Ramos (cell line): Measurements from ENCODE around the gene INHBB.
"Not testable (repeated sequence)": the region's sequence is repeated elsewhere in the genome, so short reads cannot be mapped to it uniquely, and the experiment has no call there.

Experiments
- in situ Hi-C: fragments of 300-500 bp; cut with MboI; formaldehyde crosslinking; loops from one replicate; pipeline ENCODE4 v1.14.3; 2022; ENCODE audit warnings: low sequenced_read_pairs; ENCODE audit not compliant: unreplicated experiment

Gene INHBB

GRCh38 chr2:120376101-120376500 lies 30.2 kb downstream of the INHBB start:
- in situ Hi-C loops, result no loop called here

GRCh38 chr2:120376679-120377640 lies 31.0 kb downstream of the INHBB start:
- in situ Hi-C loops, result no loop called here

GRCh38 chr2:120378605-120379004 lies 32.7 kb downstream of the INHBB start:
- in situ Hi-C loops, result no loop called here

GRCh38 chr2:120379916-120380893 lies 34.3 kb downstream of the INHBB start:
- in situ Hi-C loops, result no loop called here

- in situ Hi-C loops, result no loop called here
Measured at GRCh38 chr2:120381192-120381591, 35.3 kb downstream of the INHBB start.

- in situ Hi-C loops, result no loop called here
Measured at GRCh38 chr2:120381661-120382060, 35.7 kb downstream of the INHBB start.

GRCh38 chr2:120382541-120383144 lies 36.7 kb downstream of the INHBB start:
- in situ Hi-C loops, result no loop called here

- in situ Hi-C loops, result no loop called here
Measured at GRCh38 chr2:120383191-120383590, 37.3 kb downstream of the INHBB start.

GRCh38 chr2:120383631-120384340 lies 37.9 kb downstream of the INHBB start:
- in situ Hi-C loops, result no loop called here

GRCh38 chr2:120384486-120385354 lies 38.8 kb downstream of the INHBB start:
- in situ Hi-C loops, result no loop called here

- in situ Hi-C loops, result no loop called here
Measured at GRCh38 chr2:120385355-120386127, 39.6 kb downstream of the INHBB start.

GRCh38 chr2:120388222-120389035 lies 42.5 kb downstream of the INHBB start:
- in situ Hi-C loops, result no loop called here

- in situ Hi-C loops, result no loop called here
Measured at GRCh38 chr2:120389036-120389391, 43.1 kb downstream of the INHBB start.

- in situ Hi-C loops, result no loop called here
Measured at GRCh38 chr2:120390381-120391055, 44.6 kb downstream of the INHBB start.

GRCh38 chr2:120391382-120391781 lies 45.4 kb downstream of the INHBB start:
- in situ Hi-C loops, result not testable (repeated sequence)

GRCh38 chr2:120391911-120392665 lies 46.2 kb downstream of the INHBB start:
- in situ Hi-C loops, result no loop called here
